SK-N-SH (cell line): ENCODE data around the gene PADI2. TPM values are rescaled to one million over a fixed set of nuclear protein-coding genes. Genes with fewer than 3 reads are reported as not detected.

Source experiments
- CTCF ChIA-PET: fragments of 300-600, 350-600 bp; formaldehyde crosslinking; extraction: SDS; loops from one replicate; lab custom pipeline; 2021; lab: Yijun Ruan, JAX
- POLR2A ChIA-PET: fragments of 350-600 bp; sonication (Branson Sonifier 250); formaldehyde crosslinking; extraction: SDS; loops from one replicate; lab custom pipeline; 2020; ENCODE audit warnings: antibody characterized with exemption, inconsistent platforms; lab: Yijun Ruan, JAX
- DNase-seq: peaks from one replicate; pipeline ENCODE4 v3.0.0; 2012
- H2AFZ ChIP-seq: fragments of 200-600 bp; sonication (generic); 2 replicates; pipeline ENCODE4 v1.8.1; 2016; ENCODE audit warnings: antibody characterized with exemption, mild to moderate bottlenecking, low read depth
- H3F3A ChIP-seq: fragments of 200-600 bp; sonication (generic); replicated peaks from 2 replicates; pipeline ENCODE3; 2016; ENCODE audit warnings: antibody characterized with exemption, mild to moderate bottlenecking; ENCODE audit not compliant: insufficient read depth
- H3K27ac ChIP-seq, 2 experiments: fragments of 200-500 bp in 1 of 2; fragments of 200-600 bp in 1 of 2; sonication (Bioruptor generic) in 1 of 2; sonication (generic), shearing (Covaris generic) in 1 of 2; 2 replicates each; pipeline versions ENCODE4 v1.5.1 to v1.6.1; 2014 to 2016; ENCODE audit warnings: low read depth in 2 of 2, inconsistent platforms in 1 of 2, low read length in 1 of 2, mild to moderate bottlenecking in 1 of 2, mixed read lengths in 1 of 2
- H3K27me3 ChIP-seq: fragments of 200-600 bp; sonication (generic), shearing (Covaris generic); 2 replicates; pipeline ENCODE4 v1.6.1; 2016; ENCODE audit warnings: mixed run types; ENCODE audit not compliant: insufficient read depth
- H3K36me3 ChIP-seq, 2 experiments: fragments of 200-500 bp in 1 of 2; fragments of 200-600 bp in 1 of 2; sonication (Bioruptor generic) in 1 of 2; sonication (generic) in 1 of 2; replicated peaks in 1 of 2; 2 replicates each; pipeline versions ENCODE3 to v1.5.1; 2014 to 2016; ENCODE audit warnings: low read length in 1 of 2, mild to moderate bottlenecking in 1 of 2; ENCODE audit not compliant: insufficient read depth in 2 of 2, control insufficient read depth in 1 of 2
- H3K4me1 ChIP-seq, 2 experiments: fragments of 200-500 bp in 1 of 2; fragments of 200-600 bp in 1 of 2; sonication (Bioruptor generic) in 1 of 2; sonication (generic), shearing (Covaris generic) in 1 of 2; 2 replicates each; pipeline versions ENCODE4 v1.5.1 to v1.6.1; 2014 to 2016; ENCODE audit warnings: low read depth in 1 of 2, low read length in 1 of 2, mixed run types in 1 of 2; ENCODE audit not compliant: insufficient read depth in 2 of 2, control insufficient read depth in 1 of 2
- H3K4me2 ChIP-seq: fragments of 200-600 bp; sonication (generic), shearing (Covaris generic); 2 replicates; pipeline ENCODE4 v1.6.1; 2017; ENCODE audit warnings: mixed run types
- H3K4me3 ChIP-seq, 2 experiments: fragments of 200-500 bp in 1 of 2; fragments of 200-600 bp in 1 of 2; sonication (Bioruptor generic) in 1 of 2; sonication (generic), shearing (Covaris generic) in 1 of 2; 2 replicates each; pipeline versions ENCODE4 v1.5.1 to v1.8.1; 2014 to 2016; ENCODE audit warnings: low read depth in 2 of 2, inconsistent platforms in 1 of 2, low read length in 1 of 2, mild to moderate bottlenecking in 1 of 2, mixed read lengths in 1 of 2, moderate library complexity in 1 of 2
- H3K79me2 ChIP-seq: fragments of 200-600 bp; sonication (generic); 2 replicates; pipeline ENCODE4 v1.8.1; 2017; ENCODE audit warnings: mild to moderate bottlenecking; ENCODE audit not compliant: insufficient read depth
- H3K9ac ChIP-seq: fragments of 200-600 bp; sonication (generic); 2 replicates; pipeline ENCODE4 v1.6.1; 2017; ENCODE audit warnings: mixed run types
- H3K9me2 ChIP-seq: fragments of 200-600 bp; sonication (generic); 2 replicates; pipeline ENCODE4 v1.6.1; 2017; ENCODE audit warnings: mixed run types
- H3K9me3 ChIP-seq: fragments of 200-600 bp; sonication (generic); 2 replicates; pipeline ENCODE4 v1.6.1; 2017; ENCODE audit warnings: mixed run types, mild to moderate bottlenecking, moderate library complexity
- H4K20me1 ChIP-seq: fragments of 200-600 bp; sonication (generic); 2 replicates; pipeline ENCODE4 v1.6.1; 2017; ENCODE audit warnings: mild to moderate bottlenecking, mixed run types; ENCODE audit not compliant: insufficient read depth
- CHD2 ChIP-seq: fragments of 150-350 bp; IDR thresholded peaks from 2 replicates; pipeline ENCODE4 v1.6.1; 2018; ENCODE audit warnings: low read length; ENCODE audit not compliant: partially characterized antibody
- ELF1 ChIP-seq: IDR thresholded peaks from 2 replicates; pipeline ENCODE4 v1.4.0; 2012
- EP300 ChIP-seq, 2 experiments: IDR thresholded peaks; 2 replicates each; pipeline versions ENCODE4 v1.4.0 to v1.6.1; 2012; ENCODE audit warnings: borderline replicate concordance in 1 of 2, low read depth in 1 of 2, low read length in 1 of 2
- FOSL2 ChIP-seq: IDR thresholded peaks from 2 replicates; pipeline ENCODE4 v1.4.0; 2012; ENCODE audit warnings: low read depth, mild to moderate bottlenecking, moderate library complexity, borderline replicate concordance
- FOXJ3 ChIP-seq: sonication (generic); formaldehyde crosslinking; IDR thresholded peaks from 2 replicates; pipeline ENCODE4 v1.5.1; 2020; ENCODE audit warnings: mild to moderate bottlenecking, missing genetic modification reagents
- JUND ChIP-seq: IDR thresholded peaks from 2 replicates; pipeline ENCODE4 v1.4.0; 2012
- MXI1 ChIP-seq: IDR thresholded peaks from 2 replicates; pipeline ENCODE4 v1.6.1; 2012; ENCODE audit warnings: mild to moderate bottlenecking, low read depth, low read length, improper control_type of control experiment
- POLR2AphosphoS5 ChIP-seq: IDR thresholded peaks from 2 replicates; pipeline ENCODE4 v1.6.1; 2012; ENCODE audit warnings: low read depth, low read length
- RAD21 ChIP-seq: IDR thresholded peaks from 2 replicates; pipeline ENCODE4 v1.6.1; 2012; ENCODE audit warnings: mild to moderate bottlenecking, low read length
- RCOR1 ChIP-seq: fragments of 150-350 bp; IDR thresholded peaks from 2 replicates; pipeline ENCODE4 v1.6.1; 2017; ENCODE audit warnings: antibody characterized with exemption, low read length
- RFX5 ChIP-seq: IDR thresholded peaks from 2 replicates; pipeline ENCODE4 v1.6.1; 2012; ENCODE audit warnings: mild to moderate bottlenecking, improper control_type of control experiment, low read length
- SIN3A ChIP-seq: IDR thresholded peaks from 2 replicates; pipeline ENCODE4 v1.6.1; 2012; ENCODE audit warnings: low read depth, mild to moderate bottlenecking, low read length, moderate library complexity, borderline replicate concordance
- USF2 ChIP-seq: fragments of 150-350 bp; IDR thresholded peaks from 2 replicates; pipeline ENCODE4 v1.6.1; 2017; ENCODE audit warnings: antibody characterized with exemption, low read length, low read depth, borderline replicate concordance
- YY1 ChIP-seq: IDR thresholded peaks from 2 replicates; pipeline ENCODE4 v1.4.0; 2012; ENCODE audit warnings: low read depth, mild to moderate bottlenecking
- ZBTB33 ChIP-seq: IDR thresholded peaks from 2 replicates; pipeline ENCODE4 v1.4.0; 2012; ENCODE audit warnings: low read depth, borderline replicate concordance
- WGBS: methylation state at CpG from one replicate; pipeline ENCODE4 v1.1.6; 2017; ENCODE audit warnings: low lambda C conversion rate; 5-methylcytosine and 5-hydroxymethylcytosine counted together
- polyA plus RNA-seq, 3 experiments: library from polyadenylated mRNA; depleted of rRNA; stranded (reverse); fragments of >200 nt; gene quantifications; 2 replicates each; pipeline ENCODE4 v1.2.3, GENCODE V29; 2012

Gene PADI2
- polyA plus RNA-seq, 1 of the 3 experiments (the other 2 are of a cell fraction): 0.58 TPM

- H3K9ac ChIP-seq: no peak overlapping the region
- H3K4me2 ChIP-seq: no peak overlapping the region
- H3K4me1 ChIP-seq: peaks cover 0 to 13% of the 10 kb centered on the region in 2 experiments; a peak in 1 of 4 replicates
- no peak for TF ChIP-seq ZBTB33
- H3K9me3 ChIP-seq: no peaks in the 10 kb centered on the region
- DNase-seq: no peak
- H3K9me2 ChIP-seq: no peaks in the 10 kb centered on the region
- no peaks in the 10 kb centered on the region for H3K79me2 ChIP-seq
- no peaks in the 10 kb centered on the region for H3K36me3 ChIP-seq
- no peak overlapping the region for H3K27ac ChIP-seq
- H3K4me3 ChIP-seq: no peak overlapping the region
- H4K20me1 ChIP-seq: no peaks in the 10 kb centered on the region
- CTCF ChIA-PET: interaction anchor here (0.9 to 24.7 kb wide), 3 partner anchors 9 to 204 kb away, joined by 3 to 462 read pairs (median 46); no protein-coding TSS in a partner anchor
- peaks cover 18% of the 10 kb centered on the region for H3F3A ChIP-seq
- 63% methylated on average over 4 of the region's 4 CpGs for WGBS
- POLR2A ChIA-PET: no interaction called here
- H3K27me3 ChIP-seq: no peaks in the 10 kb centered on the region
- H2AFZ ChIP-seq: no peak overlapping the region
These were observed 14.8 kb upstream of the PADI2 start for GRCh38 chr1:17134034-17134433.

GRCh38 chr1:17130138-17130635 is 10.9 kb upstream of the PADI2 start:
- Histone ChIP-seq H3F3A (peaks cover 36% of the 10 kb centered on the region), H4K20me1 (no peaks in the 10 kb centered on the region), H3K27ac (peak overlapping the region; percentile 11 to 85; a peak in 2 of 4 replicates), H3K79me2 (no peaks in the 10 kb centered on the region), H3K4me3 (no peak overlapping the region), H3K36me3 (no peaks in the 10 kb centered on the region), H3K9me2 (no peaks in the 10 kb centered on the region), H3K4me2 (no peak overlapping the region), H3K4me1 (peaks cover 0 to 25% of the 10 kb centered on the region in 2 experiments; a peak in 3 of 4 replicates), H2AFZ (no peak overlapping the region), H3K27me3 (no peaks in the 10 kb centered on the region), H3K9ac (no peak overlapping the region), H3K9me3 (no peaks in the 10 kb centered on the region)
- POLR2A ChIA-PET: no interaction called here
- DNase-seq: no peak
- TF ChIP-seq JUND (no peak), RFX5 (no peak), FOSL2 (no peak), RAD21 (no peak), MXI1 (no peak)
- CTCF ChIA-PET: interaction anchor here (1.2 to 24.7 kb wide), 3 partner anchors 9 to 110 kb away, joined by 4 to 462 read pairs (median 4); no protein-coding TSS in a partner anchor
- WGBS: 95% methylated on average over 3 of the region's 3 CpGs

- H2AFZ ChIP-seq: no peak overlapping the region
- no peaks in the 10 kb centered on the region for H3K27me3 ChIP-seq
- WGBS: 8% methylated on average over 5 of the region's 5 CpGs
- no peak overlapping the region for H3K4me3 ChIP-seq
- no peaks in the 10 kb centered on the region for H4K20me1 ChIP-seq
- POLR2A ChIA-PET: no interaction called here
- H3K9me2 ChIP-seq: no peaks in the 10 kb centered on the region
- no peak overlapping the region; the same call in 1 of the 2 replicates for H3K9ac ChIP-seq
- no peaks in the 10 kb centered on the region for H3K9me3 ChIP-seq
- peak overlapping the region; percentile 52 for H3K4me2 ChIP-seq
- CTCF ChIA-PET: interaction anchor here (1.1 to 24.7 kb wide), 3 partner anchors 111 to 208 kb away, joined by 3 to 462 read pairs (median 4); no protein-coding TSS in a partner anchor
- H3K36me3 ChIP-seq: no peaks in the 10 kb centered on the region
- H3F3A ChIP-seq: peaks cover 36% of the 10 kb centered on the region
- H3K4me1 ChIP-seq: peaks cover 0 to 25% of the 10 kb centered on the region in 2 experiments; a peak in 3 of 4 replicates
- no peaks in the 10 kb centered on the region for H3K79me2 ChIP-seq
- H3K27ac ChIP-seq: peak overlapping the region; percentile 50 to 85; a peak in 3 of 4 replicates
- no peak for DNase-seq
- TF ChIP-seq YY1: peak; percentile 36; the same call in 1 of the 2 replicates
- no peak for TF ChIP-seq CHD2
- TF ChIP-seq EP300 (IDR thresholded peaks at IDR 0.05; ENCODE audit: borderline replicate concordance in 1 of 2, low read depth in 1 of 2, low read length in 1 of 2): peak; percentile 43 to 97; a peak in 3 of 4 replicates
- TF ChIP-seq FOXJ3 (CRISPR knock-in tag): no peak
- peak; percentile 63; the same call in 1 of the 2 replicates for TF ChIP-seq SIN3A
- TF ChIP-seq POLR2AphosphoS5: peak; percentile 84; the same call in 1 of the 2 replicates
- TF ChIP-seq FOSL2: peak; percentile 96; the same call in 1 of the 2 replicates
- peak; percentile 64; the same call in 1 of the 2 replicates for TF ChIP-seq ZBTB33
- TF ChIP-seq ELF1: peak; percentile 48; the same call in 1 of the 2 replicates
- no peak for TF ChIP-seq RCOR1
- no peak for TF ChIP-seq USF2
These were observed 9.1 kb upstream of the PADI2 start for GRCh38 chr1:17128361-17128760.
